A673 (cell line): ENCODE data around the gene HDGFL2. TPM values are rescaled to one million over a fixed set of nuclear protein-coding genes. Genes with fewer than 3 reads are reported as not detected.

Experiments used
- BruUV-seq: library from RNA; stranded (reverse); fragments of 400-500 nt; replicated peaks from 2 replicates; lab custom pipeline; 2021; lab: Mats Ljungman, UMichigan
- CTCF ChIA-PET: fragments of 300-600 bp; sonication (Branson Sonifier 250); formaldehyde crosslinking; loops from one replicate; lab custom pipeline; 2022; ENCODE audit warnings: antibody characterized with exemption; lab: Charles Lee
- POLR2A ChIA-PET: fragments of 300-600 bp; sonication (Branson Sonifier 250); formaldehyde crosslinking; loops from one replicate; lab custom pipeline; 2022; ENCODE audit warnings: antibody characterized with exemption; ENCODE audit not compliant: low non-redundant PET; lab: Charles Lee
- DNase-seq: peaks from one replicate; pipeline ENCODE4 v3.0.0-alpha.2; 2015; ENCODE audit warnings: low spot score
- H3K27ac ChIP-seq: fragments of 200-600 bp; sonication (generic); 2 replicates; pipeline ENCODE4 v1.5.1; 2016; ENCODE audit warnings: mixed run types, low read depth, mild to moderate bottlenecking, mixed read lengths, antibody characterized with exemption, low read length; ENCODE audit not compliant: poor library complexity, severe bottlenecking
- H3K27me3 ChIP-seq: fragments of 200-600 bp; sonication (generic); replicated peaks from 2 replicates; pipeline ENCODE4 v1.6.1; 2017; ENCODE audit warnings: mixed run types, low read depth, mild to moderate bottlenecking, mixed read lengths, antibody characterized with exemption, low read length; ENCODE audit not compliant: insufficient read depth, poor library complexity
- H3K36me3 ChIP-seq: fragments of 200-600 bp; sonication (generic); 2 replicates; pipeline ENCODE4 v1.6.1; 2016; ENCODE audit warnings: mixed run types, mild to moderate bottlenecking, mixed read lengths, antibody characterized with exemption, low read length; ENCODE audit not compliant: insufficient read depth, poor library complexity, severe bottlenecking
- H3K4me1 ChIP-seq: fragments of 200-600 bp; sonication (generic); 2 replicates; pipeline ENCODE4 v1.6.1; 2017; ENCODE audit warnings: mixed run types, mild to moderate bottlenecking, mixed read lengths, antibody characterized with exemption, low read length; ENCODE audit not compliant: insufficient read depth, poor library complexity, severe bottlenecking
- H3K4me3 ChIP-seq: fragments of 200-600 bp; sonication (generic); 2 replicates; pipeline ENCODE4 v1.5.1; 2016; ENCODE audit warnings: low read depth, mixed run types, mild to moderate bottlenecking, mixed read lengths, low read length; ENCODE audit not compliant: poor library complexity, severe bottlenecking
- H3K9me3 ChIP-seq: fragments of 200-600 bp; sonication (generic); 2 replicates; pipeline ENCODE4 v1.6.1; 2016; ENCODE audit warnings: mixed run types, low read depth, mild to moderate bottlenecking, mixed read lengths, antibody characterized with exemption, low read length; ENCODE audit not compliant: poor library complexity, severe bottlenecking
- CTCF ChIP-seq: fragments of 300-800, 200-600 bp; sonication (generic); conservative IDR thresholded peaks from 2 replicates; pipeline ENCODE4 v1.5.1; 2017; ENCODE audit warnings: low read depth, mild to moderate bottlenecking, antibody characterized with exemption, low read length, moderate library complexity, mixed read lengths
- EZH2 ChIP-seq: fragments of 200-600 bp; sonication (generic); IDR thresholded peaks from 2 replicates; pipeline ENCODE4 v1.6.1; 2017; ENCODE audit warnings: borderline replicate concordance, low read depth, mild to moderate bottlenecking, mixed read lengths, antibody characterized with exemption, low read length; ENCODE audit not compliant: poor library complexity, severe bottlenecking
- intact Hi-C: fragments of 100-400 bp; cut with micrococcal nuclease; formaldehyde crosslinking; loops from one replicate; pipeline ENCODE4 v1.10.0; 2022; ENCODE audit not compliant: unreplicated experiment
- total RNA-seq: library from RNA; stranded (reverse); gene quantifications from 2 replicates; pipeline ENCODE4 v1.2.3, GENCODE V29; 2021

The HDGFL2 gene
- total RNA-seq, 1 experiment from 2014 or later, result 89.6 TPM

- DNase-seq, result no peak
- no peak overlapping the region for H3K4me3 ChIP-seq
- CTCF ChIA-PET, result no interaction called here
- H3K27ac ChIP-seq, result no peak overlapping the region
- intact Hi-C loops, result no loop called here
- POLR2A ChIA-PET, result no interaction called here
- no TSS peak for BruUV-seq
- TF ChIP-seq EZH2 (no peak), CTCF (no peak)
- H3K4me1 ChIP-seq, result peaks cover 13% of the 10 kb centered on the region
- no peaks in the 10 kb centered on the region for H3K36me3 ChIP-seq
- no peaks in the 10 kb centered on the region for H3K9me3 ChIP-seq
- H3K27me3 ChIP-seq, result no peaks in the 10 kb centered on the region
Observed at GRCh38 chr19:4533334-4533733, 61.2 kb downstream of the HDGFL2 start.

- TF ChIP-seq CTCF, result no peak
- peaks cover 13% of the 10 kb centered on the region for H3K4me1 ChIP-seq
- H3K27ac ChIP-seq, result no peak overlapping the region
- no peaks in the 10 kb centered on the region for H3K36me3 ChIP-seq
- ChIA-PET POLR2A (no interaction called here), CTCF (no interaction called here)
- H3K4me3 ChIP-seq, result no peak overlapping the region
- intact Hi-C loops, result no loop called here
- DNase-seq, result no peak
- H3K9me3 ChIP-seq, result no peaks in the 10 kb centered on the region
- TSS peak; percentile 38 for BruUV-seq
- H3K27me3 ChIP-seq, result no peaks in the 10 kb centered on the region
Observed at GRCh38 chr19:4533835-4534424, 61.8 kb downstream of the HDGFL2 start.

- BruUV-seq, result no TSS peak
- Histone ChIP-seq H3K36me3 (no peaks in the 10 kb centered on the region), H3K27me3 (no peaks in the 10 kb centered on the region), H3K9me3 (no peaks in the 10 kb centered on the region), H3K27ac (peak within 1 kb of the TSS; percentile 72), H3K4me1 (peaks cover 16% of the 10 kb centered on the region), H3K4me3 (peak within 1 kb of the TSS; percentile 45)
- intact Hi-C loops, result no loop called here
- DNase-seq, result peak; percentile 92
- no peak for TF ChIP-seq CTCF
- no peak for TF ChIP-seq EZH2
- ChIA-PET POLR2A (interaction anchor here (0.6 to 0.7 kb wide), 7 partner anchors 8 to 434 kb away, joined by 3 to 6 read pairs (median 4); partner anchors contain the start of genes HDGFL2, KDM4B and SHD), CTCF (interaction anchor here (0.6 to 1.0 kb wide), 3 partner anchors 10 to 288 kb away, joined by 3 to 4 read pairs (median 3); partner anchors contain the start of gene YJU2)
Observed at GRCh38 chr19:4534836-4535658, 63.0 kb downstream of the HDGFL2 start, which contains the start of gene PLIN5. TSS of gene PLIN5 (minus strand) at chr19:4535224. CDS start at chr19:4534074, 1,150 bp downstream.
